Measurements from ENCODE around the gene HDAC4.

GRCh38 chr2:239087046-239087710 lies 313.6 kb downstream of the HDAC4 start:
- TF ChIP-seq CTCF (conservative IDR thresholded peaks at IDR 0.05) (no peak), EZH2 (IDR thresholded peaks at IDR 0.05; ENCODE audit: low read depth) (no peak)
